ENCODE measurements around the gene GPR137. TPM values are rescaled to one million over a fixed set of nuclear protein-coding genes. Genes with fewer than 3 reads are reported as not detected.

Gene GPR137
- total and polyA plus RNA-seq, 2 experiments from 2014 or later = 25.2 to 63.9 TPM

- H3K27me3 ChIP-seq = no peaks in the 10 kb centered on the region
- no peaks in the 10 kb centered on the region for H3K9me3 ChIP-seq (ENCODE audit: low read depth)
- no peaks in the 10 kb centered on the region for H3K36me3 ChIP-seq (replicated peaks; ENCODE audit: insufficient read depth, low read depth)
- H3K27ac ChIP-seq = peak overlapping the region; percentile 87
- H2AFZ ChIP-seq = peak overlapping the region; percentile 43
- H3K79me2 ChIP-seq = peaks cover 18% of the 10 kb centered on the region
- H3K9me2 ChIP-seq (replicated peaks; ENCODE audit: insufficient read depth) = no peaks in the 10 kb centered on the region
- H4K20me1 ChIP-seq (ENCODE audit: insufficient read depth, poor library complexity, severe bottlenecking) = no peaks in the 10 kb centered on the region
- H3K4me2 ChIP-seq = peak overlapping the region; percentile 83
- no peak for TF ChIP-seq EZH2phosphoT487 (IDR thresholded peaks at IDR 0.05; ENCODE audit: low read depth, severe bottlenecking, unreplicated experiment)
- no peak for TF ChIP-seq EZH2 (IDR thresholded peaks at IDR 0.05; ENCODE audit: borderline replicate concordance)
- TF ChIP-seq CTCF (IDR thresholded peaks at IDR 0.05; ENCODE audit: poor library complexity) = no peak
- DNase-seq (ENCODE audit: low spot score) = peak; percentile 70
- H3K4me3 ChIP-seq = peak overlapping the region; percentile 15
- 1% methylated on average over 30 of the region's 34 CpGs for WGBS (ENCODE audit: low lambda C conversion rate, missing lambda C conversion rate)
- H3K4me1 ChIP-seq (ENCODE audit: insufficient read depth) = peaks cover 26% of the 10 kb centered on the region
Observed at GRCh38 chr11:64268893-64269539, 16.6 kb upstream of the GPR137 start.

GRCh38 chr11:64269540-64270220, 16.0 kb upstream of the GPR137 start:
- Histone ChIP-seq H4K20me1 (ENCODE audit: insufficient read depth, poor library complexity, severe bottlenecking) (no peaks in the 10 kb centered on the region), H3K79me2 (peaks cover 18% of the 10 kb centered on the region), H3K4me3 (peak overlapping the region; percentile 15), H3K27me3 (no peaks in the 10 kb centered on the region), H2AFZ (peak overlapping the region; percentile 43), H3K9me2 (replicated peaks; ENCODE audit: insufficient read depth) (no peaks in the 10 kb centered on the region), H3K4me1 (ENCODE audit: insufficient read depth) (peaks cover 26% of the 10 kb centered on the region), H3K27ac (peak overlapping the region; percentile 95), H3K9me3 (ENCODE audit: low read depth) (no peaks in the 10 kb centered on the region), H3K4me2 (peak overlapping the region; percentile 95), H3K36me3 (replicated peaks; ENCODE audit: insufficient read depth, low read depth) (no peaks in the 10 kb centered on the region)
- DNase-seq (ENCODE audit: low spot score) = peak; percentile 99
- TF ChIP-seq EZH2phosphoT487 (IDR thresholded peaks at IDR 0.05; ENCODE audit: low read depth, severe bottlenecking, unreplicated experiment) = no peak
- no peak for TF ChIP-seq EZH2 (IDR thresholded peaks at IDR 0.05; ENCODE audit: borderline replicate concordance)
- TF ChIP-seq CTCF (IDR thresholded peaks at IDR 0.05; ENCODE audit: poor library complexity) = peak; percentile 27
- WGBS (ENCODE audit: low lambda C conversion rate, missing lambda C conversion rate) = under 1% methylated on average over 57 of the region's 58 CpGs

GRCh38 chr11:64275031-64275800, 10.4 kb upstream of the GPR137 start:
- H3K4me3 ChIP-seq = no peak overlapping the region
- no peak for DNase-seq (ENCODE audit: low spot score)
- 86% methylated on average over 15 of the region's 15 CpGs for WGBS (ENCODE audit: low lambda C conversion rate, missing lambda C conversion rate)
- no peaks in the 10 kb centered on the region for H4K20me1 ChIP-seq (ENCODE audit: insufficient read depth, poor library complexity, severe bottlenecking)
- TF ChIP-seq CTCF (IDR thresholded peaks at IDR 0.05; ENCODE audit: poor library complexity) = no peak
- no peak for TF ChIP-seq EZH2phosphoT487 (IDR thresholded peaks at IDR 0.05; ENCODE audit: low read depth, severe bottlenecking, unreplicated experiment)
- no peak for TF ChIP-seq EZH2 (IDR thresholded peaks at IDR 0.05; ENCODE audit: borderline replicate concordance)
- H3K4me2 ChIP-seq = no peak overlapping the region
- H3K4me1 ChIP-seq (ENCODE audit: insufficient read depth) = peaks cover 14% of the 10 kb centered on the region
- no peaks in the 10 kb centered on the region for H3K27me3 ChIP-seq
- peaks cover 18% of the 10 kb centered on the region for H3K79me2 ChIP-seq
- H3K27ac ChIP-seq = no peak overlapping the region
- no peaks in the 10 kb centered on the region for H3K9me3 ChIP-seq (ENCODE audit: low read depth)
- no peak overlapping the region for H2AFZ ChIP-seq
- H3K9me2 ChIP-seq (replicated peaks; ENCODE audit: insufficient read depth) = no peaks in the 10 kb centered on the region
- H3K36me3 ChIP-seq (replicated peaks; ENCODE audit: insufficient read depth, low read depth) = no peaks in the 10 kb centered on the region

Measured in hepatocyte (in vitro differentiated cells).